Jurkat, Clone E6-1 (cell line): Measurements from ENCODE around the gene OSBPL10. TPM values are rescaled to one million over a fixed set of nuclear protein-coding genes. Genes with fewer than 3 reads are reported as not detected.
"Not testable (repeated sequence)": the region's sequence is repeated elsewhere in the genome, so short reads cannot be mapped to it uniquely, and the experiment has no call there.

Source experiments
- DNase-seq: peaks from one replicate; pipeline ENCODE4 v3.0.0-alpha.2; 2011; ENCODE audit warnings: low read depth, low spot score
- H3K4me3 ChIP-seq: 2 replicates; pipeline ENCODE4 v1.5.1; 2011; ENCODE audit warnings: mild to moderate bottlenecking, low read length, control low read depth, moderate library complexity
- polyA plus RNA-seq: library from polyadenylated mRNA; unstranded; fragments of >200 nt; gene quantifications from one replicate; pipeline ENCODE4 v1.2.1, GENCODE V29; 2012; ENCODE audit warnings: missing spikeins; ENCODE audit not compliant: insufficient read length, insufficient read depth

The OSBPL10 gene
- not detected for polyA plus RNA-seq

GRCh38 chr3:31981206-31982181, at the start of gene OSBPL10, which contains the start of gene ZNF860:
Gene OSBPL10 (minus strand): TSS chr3:31981262. CDS start chr3:31981179, 83 bp downstream.
Gene ZNF860 (plus strand): TSS chr3:31981750. CDS start chr3:31989080, 7,330 bp downstream.
- H3K4me3 ChIP-seq: peak within 1 kb of the TSS; percentile 15; the same call in 1 of the 2 replicates
- no peak for DNase-seq

- no peak overlapping the region for H3K4me3 ChIP-seq
- DNase-seq: no peak
Measured at GRCh38 chr3:32026593-32026992, 45.5 kb upstream of the OSBPL10 start.

GRCh38 chr3:32022947-32023346, 41.9 kb upstream of the OSBPL10 start:
- DNase-seq: no peak
- no peak overlapping the region for H3K4me3 ChIP-seq

GRCh38 chr3:32021748-32022147, 40.7 kb upstream of the OSBPL10 start:
- DNase-seq: no peak
- H3K4me3 ChIP-seq: no peak overlapping the region

GRCh38 chr3:32021155-32021554, 40.1 kb upstream of the OSBPL10 start:
- no peak for DNase-seq
- H3K4me3 ChIP-seq: no peak overlapping the region

- DNase-seq: peak; percentile 18
- no peak overlapping the region for H3K4me3 ChIP-seq
Measured at GRCh38 chr3:32018757-32019564, 37.9 kb upstream of the OSBPL10 start.

- no peak overlapping the region for H3K4me3 ChIP-seq
- no peak for DNase-seq
Measured at GRCh38 chr3:32017286-32017685, 36.2 kb upstream of the OSBPL10 start.

GRCh38 chr3:32015638-32016037, 34.6 kb upstream of the OSBPL10 start:
- H3K4me3 ChIP-seq, DNase-seq: not testable (repeated sequence)

- not testable (repeated sequence) for DNase-seq, H3K4me3 ChIP-seq
Measured at GRCh38 chr3:32010699-32011098, 29.6 kb upstream of the OSBPL10 start.

- DNase-seq: peak; percentile 46
- no peak overlapping the region for H3K4me3 ChIP-seq
Measured at GRCh38 chr3:32009957-32010356, 28.9 kb upstream of the OSBPL10 start.

GRCh38 chr3:32009101-32009500, 28.0 kb upstream of the OSBPL10 start:
- no peak for DNase-seq
- no peak overlapping the region for H3K4me3 ChIP-seq

- no peak for DNase-seq
- H3K4me3 ChIP-seq: no peak overlapping the region
Measured at GRCh38 chr3:32004113-32004765, 23.2 kb upstream of the OSBPL10 start.

- no peak for DNase-seq
- H3K4me3 ChIP-seq: no peak overlapping the region
Measured at GRCh38 chr3:32003380-32003779, 22.3 kb upstream of the OSBPL10 start.

GRCh38 chr3:32002561-32003368, 21.7 kb upstream of the OSBPL10 start:
- DNase-seq: no peak
- H3K4me3 ChIP-seq: no peak overlapping the region

- no peak overlapping the region for H3K4me3 ChIP-seq
- no peak for DNase-seq
Measured at GRCh38 chr3:32000877-32001276, 19.8 kb upstream of the OSBPL10 start.

- no peak overlapping the region for H3K4me3 ChIP-seq
- no peak for DNase-seq
Measured at GRCh38 chr3:31999907-32000439, 18.9 kb upstream of the OSBPL10 start.

- no peak overlapping the region for H3K4me3 ChIP-seq
- DNase-seq: no peak
Measured at GRCh38 chr3:31997500-31997899, 16.4 kb upstream of the OSBPL10 start.

- no peak overlapping the region for H3K4me3 ChIP-seq
- DNase-seq: no peak
Measured at GRCh38 chr3:31996195-31996594, 15.1 kb upstream of the OSBPL10 start.
